ENCODE data around the gene PDE4A. TPM values are rescaled to one million over a fixed set of nuclear protein-coding genes. Genes with fewer than 3 reads are reported as not detected.

PDE4A gene
- total and polyA plus RNA-seq, 2 of the 13 experiments (the other 11 are each of a cell fraction or from before 2014, with no cell fraction given), result 1.1 to 4.1 TPM

- TF ChIP-seq SNAPC5 (CRISPR knock-in tag; IDR thresholded peaks at IDR 0.05; ENCODE audit: borderline replicate concordance) (no peak), ZNF138 (CRISPR knock-in tag; IDR thresholded peaks at IDR 0.05; ENCODE audit: low read depth) (0 out of 2 replicates have a peak, but pooled peaks have one; percentile 53), ZSCAN9 (CRISPR knock-in tag; IDR thresholded peaks at IDR 0.05; ENCODE audit: borderline replicate concordance) (peak; percentile 21; the same call in 1 of the 2 replicates), EP300 (IDR thresholded peaks at IDR 0.05; ENCODE audit: low read depth in 2 of 2, low read length in 2 of 2) (no peak), EP300 (CRISPR knock-in tag; IDR thresholded peaks at IDR 0.05; ENCODE audit: borderline replicate concordance) (no peak), FOSL2 (CRISPR knock-in tag; IDR thresholded peaks at IDR 0.05) (no peak), MATR3 (CRISPR knock-in tag; IDR thresholded peaks at IDR 0.05) (no peak), MEIS2 (CRISPR knock-in tag; IDR thresholded peaks at IDR 0.05) (0 out of 2 replicates have a peak, but pooled peaks have one; percentile 7), NFKBIZ (CRISPR knock-in tag; IDR thresholded peaks at IDR 0.05) (no peak), TGIF2 (CRISPR knock-in tag; IDR thresholded peaks at IDR 0.05) (peak; percentile 21; the same call in 1 of the 2 replicates), HMG20A (CRISPR knock-in tag; IDR thresholded peaks at IDR 0.05; ENCODE audit: borderline replicate concordance) (no peak), ARID4A (CRISPR knock-in tag; IDR thresholded peaks at IDR 0.05; ENCODE audit: borderline replicate concordance) (no peak), GTF2F1 (IDR thresholded peaks at IDR 0.05; ENCODE audit: low read length) (no peak), RFX1 (IDR thresholded peaks at IDR 0.05) (no peak), ZNF547 (CRISPR knock-in tag; IDR thresholded peaks at IDR 0.05) (no peak), HOMEZ (CRISPR knock-in tag; IDR thresholded peaks at IDR 0.05; ENCODE audit: low read depth) (no peak), MBNL3 (CRISPR knock-in tag; conservative IDR thresholded peaks at IDR 0.05) (no peak), TCF7 (IDR thresholded peaks at IDR 0.05; ENCODE audit: low read depth) (no peak), SMAD3 (CRISPR knock-in tag; IDR thresholded peaks at IDR 0.05) (peak; percentile 25; the same call in 1 of the 2 replicates), ZNF282 (IDR thresholded peaks at IDR 0.05; ENCODE audit: partially characterized antibody) (no peak), IRX3 (CRISPR knock-in tag; IDR thresholded peaks at IDR 0.05; ENCODE audit: borderline replicate concordance, low read depth) (no peak), ZBTB33 (CRISPR knock-in tag; IDR thresholded peaks at IDR 0.05) (no peak), ZNF558 (CRISPR knock-in tag; IDR thresholded peaks at IDR 0.05; ENCODE audit: borderline replicate concordance) (no peak), PRMT3 (CRISPR knock-in tag; IDR thresholded peaks at IDR 0.05; ENCODE audit: borderline replicate concordance, low read depth) (no peak), ZSCAN21 (CRISPR knock-in tag; IDR thresholded peaks at IDR 0.05; ENCODE audit: borderline replicate concordance) (no peak)
These were observed 81.7 kb downstream of the PDE4A start (continued) for GRCh38 chr19:10501971-10502523.
